Coronary artery (tissue), 2 donors: Measurements from ENCODE around the gene LRRC34.

Experiments used
- DNase-seq: peaks from one replicate; pipeline ENCODE4 v3.0.0-alpha.2; 2017; ENCODE audit warnings: low spot score
- H3K27ac ChIP-seq, 2 donors: fragments of 200-600 bp; sonication (generic); one replicate each; pipeline ENCODE4 v1.5.1; 2016 to 2019
- H3K4me3 ChIP-seq: fragments of 200-600 bp; sonication (generic); 2 replicates; pipeline ENCODE4 v1.5.1; 2016; ENCODE audit warnings: mild to moderate bottlenecking, moderate library complexity
- CTCF ChIP-seq: fragments of 200-600 bp; sonication (generic); IDR thresholded peaks from one replicate; pipeline ENCODE4 v1.5.1; 2019; ENCODE audit warnings: antibody characterized with exemption

LRRC34 gene

GRCh38 chr3:169780742-169781141, 32.0 kb downstream of the LRRC34 start:
- H3K4me3 ChIP-seq = no peak overlapping the region
- TF ChIP-seq CTCF = no peak
- DNase-seq = no peak
- no peak overlapping the region for H3K27ac ChIP-seq

GRCh38 chr3:169777822-169778221, 34.9 kb downstream of the LRRC34 start:
- H3K4me3 ChIP-seq = no peak overlapping the region
- no peak for TF ChIP-seq CTCF
- no peak for DNase-seq
- H3K27ac ChIP-seq = no peak overlapping the region

GRCh38 chr3:169774186-169774585, 38.5 kb downstream of the LRRC34 start:
- TF ChIP-seq CTCF = no peak

GRCh38 chr3:169772897-169773816, 39.5 kb downstream of the LRRC34 start, which contains the start of gene MYNN:
Gene MYNN (plus strand): TSS chr3:169773396. CDS start chr3:169774296, 900 bp downstream.
- Histone ChIP-seq H3K4me3 (peak within 1 kb of the TSS; percentile 96), H3K27ac (peak within 1 kb of the TSS; percentile 86 to 97)
- TF ChIP-seq CTCF = no peak
- peak; percentile 96 for DNase-seq

More at GRCh38 chr3:169774186-169774585, 38.5 kb downstream of the LRRC34 start:
- DNase-seq = no peak
- H3K4me3 ChIP-seq = peak overlapping the region; percentile 96
- H3K27ac ChIP-seq = no peak overlapping the region

- DNase-seq = no peak
- peak overlapping the region; percentile 96 for H3K4me3 ChIP-seq
- peak overlapping the region; percentile 86 to 97 for H3K27ac ChIP-seq
- TF ChIP-seq CTCF = no peak
Observed at GRCh38 chr3:169772305-169772896, 40.3 kb downstream of the LRRC34 start.

GRCh38 chr3:169771497-169772304, 41.0 kb downstream of the LRRC34 start:
- Histone ChIP-seq H3K4me3 (peak overlapping the region; percentile 96), H3K27ac (peak overlapping the region; percentile 86 to 97)
- no peak for TF ChIP-seq CTCF
- no peak for DNase-seq
